ENCODE results near the gene NR6A1.

DNA sequence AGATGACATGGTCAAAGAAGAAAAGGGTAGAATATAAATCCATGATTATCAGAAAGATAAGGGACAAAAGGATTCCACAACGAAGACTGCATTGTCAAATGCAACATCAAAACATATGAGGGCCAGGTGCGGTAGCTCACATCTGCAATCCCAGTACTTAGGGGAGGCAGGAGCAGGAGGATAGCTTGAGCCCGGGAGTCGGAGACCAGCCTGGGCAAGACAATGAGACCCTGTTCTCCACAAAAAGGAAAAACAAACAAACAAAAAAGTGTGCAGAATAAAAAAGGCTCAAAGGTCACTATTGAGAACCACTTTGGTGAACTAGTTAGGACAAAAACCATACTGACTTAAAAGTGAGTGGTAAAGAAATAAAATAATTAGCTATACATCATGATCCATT is 203.7 kb downstream of the NR6A1 start:
- TF ChIP-seq, protein P1, sequence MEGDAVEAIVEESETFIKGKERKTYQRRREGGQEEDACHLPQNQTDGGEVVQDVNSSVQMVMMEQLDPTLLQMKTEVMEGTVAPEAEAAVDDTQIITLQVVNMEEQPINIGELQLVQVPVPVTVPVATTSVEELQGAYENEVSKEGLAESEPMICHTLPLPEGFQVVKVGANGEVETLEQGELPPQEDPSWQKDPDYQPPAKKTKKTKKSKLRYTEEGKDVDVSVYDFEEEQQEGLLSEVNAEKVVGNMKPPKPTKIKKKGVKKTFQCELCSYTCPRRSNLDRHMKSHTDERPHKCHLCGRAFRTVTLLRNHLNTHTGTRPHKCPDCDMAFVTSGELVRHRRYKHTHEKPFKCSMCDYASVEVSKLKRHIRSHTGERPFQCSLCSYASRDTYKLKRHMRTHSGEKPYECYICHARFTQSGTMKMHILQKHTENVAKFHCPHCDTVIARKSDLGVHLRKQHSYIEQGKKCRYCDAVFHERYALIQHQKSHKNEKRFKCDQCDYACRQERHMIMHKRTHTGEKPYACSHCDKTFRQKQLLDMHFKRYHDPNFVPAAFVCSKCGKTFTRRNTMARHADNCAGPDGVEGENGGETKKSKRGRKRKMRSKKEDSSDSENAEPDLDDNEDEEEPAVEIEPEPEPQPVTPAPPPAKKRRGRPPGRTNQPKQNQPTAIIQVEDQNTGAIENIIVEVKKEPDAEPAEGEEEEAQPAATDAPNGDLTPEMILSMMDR (IDR thresholded peaks at IDR 0.05) = no peak
- no peak for TF ChIP-seq ZNF138 (CRISPR knock-in tag; conservative IDR thresholded peaks at IDR 0.05)
- no peak for TF ChIP-seq NR2C2 (CRISPR knock-in tag; IDR thresholded peaks at IDR 0.05)
- TF ChIP-seq, protein P2, sequence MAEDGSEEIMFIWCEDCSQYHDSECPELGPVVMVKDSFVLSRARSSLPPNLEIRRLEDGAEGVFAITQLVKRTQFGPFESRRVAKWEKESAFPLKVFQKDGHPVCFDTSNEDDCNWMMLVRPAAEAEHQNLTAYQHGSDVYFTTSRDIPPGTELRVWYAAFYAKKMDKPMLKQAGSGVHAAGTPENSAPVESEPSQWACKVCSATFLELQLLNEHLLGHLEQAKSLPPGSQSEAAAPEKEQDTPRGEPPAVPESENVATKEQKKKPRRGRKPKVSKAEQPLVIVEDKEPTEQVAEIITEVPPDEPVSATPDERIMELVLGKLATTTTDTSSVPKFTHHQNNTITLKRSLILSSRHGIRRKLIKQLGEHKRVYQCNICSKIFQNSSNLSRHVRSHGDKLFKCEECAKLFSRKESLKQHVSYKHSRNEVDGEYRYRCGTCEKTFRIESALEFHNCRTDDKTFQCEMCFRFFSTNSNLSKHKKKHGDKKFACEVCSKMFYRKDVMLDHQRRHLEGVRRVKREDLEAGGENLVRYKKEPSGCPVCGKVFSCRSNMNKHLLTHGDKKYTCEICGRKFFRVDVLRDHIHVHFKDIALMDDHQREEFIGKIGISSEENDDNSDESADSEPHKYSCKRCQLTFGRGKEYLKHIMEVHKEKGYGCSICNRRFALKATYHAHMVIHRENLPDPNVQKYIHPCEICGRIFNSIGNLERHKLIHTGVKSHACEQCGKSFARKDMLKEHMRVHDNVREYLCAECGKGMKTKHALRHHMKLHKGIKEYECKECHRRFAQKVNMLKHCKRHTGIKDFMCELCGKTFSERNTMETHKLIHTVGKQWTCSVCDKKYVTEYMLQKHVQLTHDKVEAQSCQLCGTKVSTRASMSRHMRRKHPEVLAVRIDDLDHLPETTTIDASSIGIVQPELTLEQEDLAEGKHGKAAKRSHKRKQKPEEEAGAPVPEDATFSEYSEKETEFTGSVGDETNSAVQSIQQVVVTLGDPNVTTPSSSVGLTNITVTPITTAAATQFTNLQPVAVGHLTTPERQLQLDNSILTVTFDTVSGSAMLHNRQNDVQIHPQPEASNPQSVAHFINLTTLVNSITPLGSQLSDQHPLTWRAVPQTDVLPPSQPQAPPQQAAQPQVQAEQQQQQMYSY (CRISPR knock-in tag; IDR thresholded peaks at IDR 0.05) = no peak
- TF ChIP-seq, protein P3, sequence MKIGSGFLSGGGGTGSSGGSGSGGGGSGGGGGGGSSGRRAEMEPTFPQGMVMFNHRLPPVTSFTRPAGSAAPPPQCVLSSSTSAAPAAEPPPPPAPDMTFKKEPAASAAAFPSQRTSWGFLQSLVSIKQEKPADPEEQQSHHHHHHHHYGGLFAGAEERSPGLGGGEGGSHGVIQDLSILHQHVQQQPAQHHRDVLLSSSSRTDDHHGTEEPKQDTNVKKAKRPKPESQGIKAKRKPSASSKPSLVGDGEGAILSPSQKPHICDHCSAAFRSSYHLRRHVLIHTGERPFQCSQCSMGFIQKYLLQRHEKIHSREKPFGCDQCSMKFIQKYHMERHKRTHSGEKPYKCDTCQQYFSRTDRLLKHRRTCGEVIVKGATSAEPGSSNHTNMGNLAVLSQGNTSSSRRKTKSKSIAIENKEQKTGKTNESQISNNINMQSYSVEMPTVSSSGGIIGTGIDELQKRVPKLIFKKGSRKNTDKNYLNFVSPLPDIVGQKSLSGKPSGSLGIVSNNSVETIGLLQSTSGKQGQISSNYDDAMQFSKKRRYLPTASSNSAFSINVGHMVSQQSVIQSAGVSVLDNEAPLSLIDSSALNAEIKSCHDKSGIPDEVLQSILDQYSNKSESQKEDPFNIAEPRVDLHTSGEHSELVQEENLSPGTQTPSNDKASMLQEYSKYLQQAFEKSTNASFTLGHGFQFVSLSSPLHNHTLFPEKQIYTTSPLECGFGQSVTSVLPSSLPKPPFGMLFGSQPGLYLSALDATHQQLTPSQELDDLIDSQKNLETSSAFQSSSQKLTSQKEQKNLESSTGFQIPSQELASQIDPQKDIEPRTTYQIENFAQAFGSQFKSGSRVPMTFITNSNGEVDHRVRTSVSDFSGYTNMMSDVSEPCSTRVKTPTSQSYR (CRISPR knock-in tag; IDR thresholded peaks at IDR 0.05) = no peak
- TF ChIP-seq, protein P4, sequence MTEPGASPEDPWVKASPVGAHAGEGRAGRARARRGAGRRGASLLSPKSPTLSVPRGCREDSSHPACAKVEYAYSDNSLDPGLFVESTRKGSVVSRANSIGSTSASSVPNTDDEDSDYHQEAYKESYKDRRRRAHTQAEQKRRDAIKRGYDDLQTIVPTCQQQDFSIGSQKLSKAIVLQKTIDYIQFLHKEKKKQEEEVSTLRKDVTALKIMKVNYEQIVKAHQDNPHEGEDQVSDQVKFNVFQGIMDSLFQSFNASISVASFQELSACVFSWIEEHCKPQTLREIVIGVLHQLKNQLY (CRISPR knock-in tag; IDR thresholded peaks at IDR 0.05) = no peak
- no peak for TF ChIP-seq ZNF671 (CRISPR knock-in tag; IDR thresholded peaks at IDR 0.05)
- no peak for TF ChIP-seq IRF2 (CRISPR knock-in tag; IDR thresholded peaks at IDR 0.05; ENCODE audit: borderline replicate concordance, low read depth)
- no peak for TF ChIP-seq ATF1 (CRISPR knock-in tag; IDR thresholded peaks at IDR 0.05)
- TF ChIP-seq, protein P5, sequence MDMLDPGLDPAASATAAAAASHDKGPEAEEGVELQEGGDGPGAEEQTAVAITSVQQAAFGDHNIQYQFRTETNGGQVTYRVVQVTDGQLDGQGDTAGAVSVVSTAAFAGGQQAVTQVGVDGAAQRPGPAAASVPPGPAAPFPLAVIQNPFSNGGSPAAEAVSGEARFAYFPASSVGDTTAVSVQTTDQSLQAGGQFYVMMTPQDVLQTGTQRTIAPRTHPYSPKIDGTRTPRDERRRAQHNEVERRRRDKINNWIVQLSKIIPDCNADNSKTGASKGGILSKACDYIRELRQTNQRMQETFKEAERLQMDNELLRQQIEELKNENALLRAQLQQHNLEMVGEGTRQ (CRISPR knock-in tag; IDR thresholded peaks at IDR 0.05) = no peak
- TF ChIP-seq, protein P6, sequence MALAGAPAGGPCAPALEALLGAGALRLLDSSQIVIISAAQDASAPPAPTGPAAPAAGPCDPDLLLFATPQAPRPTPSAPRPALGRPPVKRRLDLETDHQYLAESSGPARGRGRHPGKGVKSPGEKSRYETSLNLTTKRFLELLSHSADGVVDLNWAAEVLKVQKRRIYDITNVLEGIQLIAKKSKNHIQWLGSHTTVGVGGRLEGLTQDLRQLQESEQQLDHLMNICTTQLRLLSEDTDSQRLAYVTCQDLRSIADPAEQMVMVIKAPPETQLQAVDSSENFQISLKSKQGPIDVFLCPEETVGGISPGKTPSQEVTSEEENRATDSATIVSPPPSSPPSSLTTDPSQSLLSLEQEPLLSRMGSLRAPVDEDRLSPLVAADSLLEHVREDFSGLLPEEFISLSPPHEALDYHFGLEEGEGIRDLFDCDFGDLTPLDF (CRISPR knock-in tag; IDR thresholded peaks at IDR 0.05) = no peak
- no peak for TF ChIP-seq MXD4 (CRISPR knock-in tag; IDR thresholded peaks at IDR 0.05; ENCODE audit: borderline replicate concordance)
- TF ChIP-seq, protein P7, sequence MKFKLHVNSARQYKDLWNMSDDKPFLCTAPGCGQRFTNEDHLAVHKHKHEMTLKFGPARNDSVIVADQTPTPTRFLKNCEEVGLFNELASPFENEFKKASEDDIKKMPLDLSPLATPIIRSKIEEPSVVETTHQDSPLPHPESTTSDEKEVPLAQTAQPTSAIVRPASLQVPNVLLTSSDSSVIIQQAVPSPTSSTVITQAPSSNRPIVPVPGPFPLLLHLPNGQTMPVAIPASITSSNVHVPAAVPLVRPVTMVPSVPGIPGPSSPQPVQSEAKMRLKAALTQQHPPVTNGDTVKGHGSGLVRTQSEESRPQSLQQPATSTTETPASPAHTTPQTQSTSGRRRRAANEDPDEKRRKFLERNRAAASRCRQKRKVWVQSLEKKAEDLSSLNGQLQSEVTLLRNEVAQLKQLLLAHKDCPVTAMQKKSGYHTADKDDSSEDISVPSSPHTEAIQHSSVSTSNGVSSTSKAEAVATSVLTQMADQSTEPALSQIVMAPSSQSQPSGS (CRISPR knock-in tag; IDR thresholded peaks at IDR 0.05; ENCODE audit: borderline replicate concordance, low read depth) = no peak

Data from WTC11 (cell line).